Measurements from ENCODE around the gene ADGRV1.
"Not testable (repeated sequence)": the region's sequence is repeated elsewhere in the genome, so short reads cannot be mapped to it uniquely, and the experiment has no call there.

Gene ADGRV1

DNA sequence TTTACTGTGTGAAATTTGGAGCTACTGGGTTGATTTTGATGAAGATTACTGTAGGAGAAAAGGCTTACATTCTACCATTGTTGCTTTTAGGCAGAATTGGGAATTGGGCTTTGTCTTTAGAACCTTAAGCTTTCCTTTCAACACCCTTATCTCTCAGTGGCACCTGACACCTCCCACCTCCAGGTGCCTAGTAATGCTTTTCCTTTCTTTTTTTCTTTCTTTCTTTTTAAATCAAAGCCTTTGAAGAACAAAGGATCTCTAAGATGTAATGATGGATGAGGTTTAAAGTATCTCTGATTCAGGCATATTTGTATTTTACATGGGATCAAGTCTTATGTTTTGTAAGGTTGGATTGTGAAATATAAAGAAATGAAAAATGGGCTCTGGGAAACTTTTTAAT, 2.9 kb upstream of the ADGRV1 start:
- in situ Hi-C loops (cut with HindIII; ENCODE audit: low pct_unique_long_range_greater_than_20kb, low sequenced_read_pairs) = no loop called here
- no peak for DNase-seq (ENCODE audit: low read depth in 1 of 2, low spot score in 1 of 2)
- no peak for TF ChIP-seq JUND (IDR thresholded peaks at IDR 0.05; ENCODE audit: low read depth)

DNA sequence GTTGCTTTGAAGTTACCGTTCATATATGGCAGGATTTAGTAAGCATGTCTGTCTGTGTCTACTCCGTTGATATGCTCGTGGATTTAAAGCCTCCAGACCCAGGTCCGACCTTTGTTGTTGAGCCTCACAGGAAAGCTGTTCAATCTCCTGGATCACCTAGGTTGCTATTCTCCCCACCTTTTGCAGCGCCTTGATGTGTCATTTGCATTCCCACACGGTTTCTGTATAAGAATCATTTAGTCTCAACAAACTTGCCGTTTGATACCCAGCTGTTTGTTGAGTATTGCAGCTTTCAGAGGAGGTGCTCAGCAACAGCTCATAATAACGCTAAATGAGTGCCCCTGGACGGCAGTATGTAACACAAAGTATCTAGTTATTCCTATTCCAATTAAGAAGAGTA, 1.2 kb upstream of the ADGRV1 start:
- in situ Hi-C loops (cut with HindIII; ENCODE audit: low pct_unique_long_range_greater_than_20kb, low sequenced_read_pairs) = no loop called here
- DNase-seq (ENCODE audit: low read depth in 1 of 2, low spot score in 1 of 2) = no peak
- no peak for TF ChIP-seq JUND (IDR thresholded peaks at IDR 0.05; ENCODE audit: low read depth)

- no peak for DNase-seq (ENCODE audit: low read depth in 1 of 2, low spot score in 1 of 2)
- no peak for TF ChIP-seq JUND (IDR thresholded peaks at IDR 0.05; ENCODE audit: low read depth)
- in situ Hi-C loops (cut with HindIII; ENCODE audit: low pct_unique_long_range_greater_than_20kb, low sequenced_read_pairs) = no loop called here
These were observed 726 bp upstream of the ADGRV1 start for GRCh38 chr5:90557871-90558270.

- no peak for TF ChIP-seq JUND (IDR thresholded peaks at IDR 0.05; ENCODE audit: low read depth)
- in situ Hi-C loops (cut with HindIII; ENCODE audit: low pct_unique_long_range_greater_than_20kb, low sequenced_read_pairs) = no loop called here
- no peak for DNase-seq (ENCODE audit: low read depth in 1 of 2, low spot score in 1 of 2)
These were observed 2.2 kb downstream of the ADGRV1 start for GRCh38 chr5:90560771-90561170.

GRCh38 chr5:90561766-90562165, 3.2 kb downstream of the ADGRV1 start:
- no peak for DNase-seq (ENCODE audit: low read depth in 1 of 2, low spot score in 1 of 2)
- in situ Hi-C loops (cut with HindIII; ENCODE audit: low pct_unique_long_range_greater_than_20kb, low sequenced_read_pairs) = no loop called here
- TF ChIP-seq JUND (IDR thresholded peaks at IDR 0.05; ENCODE audit: low read depth) = no peak

DNA sequence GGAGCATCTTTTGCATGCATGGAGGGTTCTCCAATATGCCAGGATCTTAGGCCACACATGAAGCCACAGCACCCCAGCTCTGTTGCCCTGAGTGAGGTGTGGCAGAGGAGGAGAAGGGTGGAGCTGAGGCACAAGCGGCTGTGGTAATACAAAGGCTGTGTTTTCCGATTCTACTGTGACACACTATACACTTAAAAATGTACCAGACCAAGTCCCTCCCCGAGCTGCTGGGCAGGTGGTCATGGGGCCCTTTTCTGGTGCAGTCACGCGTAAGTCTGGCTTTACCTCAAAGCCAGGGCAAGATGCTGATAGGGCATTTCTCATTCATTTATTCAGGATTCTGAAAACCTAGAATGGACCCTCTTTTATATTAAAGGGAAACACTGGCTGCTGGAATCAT, 3.7 kb downstream of the ADGRV1 start:
- in situ Hi-C loops (cut with HindIII; ENCODE audit: low pct_unique_long_range_greater_than_20kb, low sequenced_read_pairs) = no loop called here
- DNase-seq (ENCODE audit: low read depth in 1 of 2, low spot score in 1 of 2) = no peak

DNA sequence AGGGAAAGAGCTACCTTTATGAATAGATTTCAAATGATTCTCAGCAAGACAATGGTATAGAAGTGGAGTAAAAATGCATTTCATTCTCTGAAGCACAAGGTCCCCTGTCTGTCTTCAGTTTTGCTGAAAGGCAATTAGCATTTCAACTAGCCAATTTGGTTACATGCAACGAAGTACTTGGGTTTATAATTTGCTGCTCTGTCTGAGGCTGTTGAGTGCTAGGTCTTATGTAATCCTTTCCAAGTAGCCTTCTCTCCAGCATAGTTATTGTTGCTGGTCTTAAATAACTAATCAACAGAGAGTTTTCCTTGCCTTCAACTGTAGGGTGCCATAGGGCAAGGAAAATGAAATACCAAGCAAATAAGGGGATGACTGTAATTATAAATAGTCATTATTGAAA, 4.5 kb downstream of the ADGRV1 start:
- in situ Hi-C loops (cut with HindIII; ENCODE audit: low pct_unique_long_range_greater_than_20kb, low sequenced_read_pairs) = no loop called here

More for the DNA sequence above, 3.7 kb downstream of the ADGRV1 start:
- no peak for TF ChIP-seq JUND (IDR thresholded peaks at IDR 0.05; ENCODE audit: low read depth)

DNA sequence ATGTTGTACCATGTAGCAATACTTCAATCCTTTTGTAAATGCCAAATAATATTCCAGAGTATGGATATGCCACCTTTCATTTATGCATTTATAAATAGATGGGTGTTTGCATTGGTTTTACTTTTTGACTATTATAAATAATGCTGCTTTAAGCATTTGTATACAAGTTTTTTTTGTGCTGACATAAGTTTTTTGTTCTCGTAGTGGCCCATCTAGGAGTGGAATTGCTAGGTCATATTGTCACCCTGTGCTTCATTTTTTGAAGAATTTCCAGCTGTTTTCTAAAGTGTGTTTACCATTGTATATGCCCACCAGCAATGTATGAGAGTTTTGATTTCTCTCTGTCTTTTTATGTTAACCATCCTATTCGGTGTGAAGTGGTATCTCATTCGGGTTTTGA, 6.9 kb downstream of the ADGRV1 start:
- TF ChIP-seq JUND (IDR thresholded peaks at IDR 0.05; ENCODE audit: low read depth) = no peak
- in situ Hi-C loops (cut with HindIII; ENCODE audit: low pct_unique_long_range_greater_than_20kb, low sequenced_read_pairs) = no loop called here
- no peak for DNase-seq (ENCODE audit: low read depth in 1 of 2, low spot score in 1 of 2)

More for the DNA sequence above, 4.5 kb downstream of the ADGRV1 start:
- TF ChIP-seq JUND (IDR thresholded peaks at IDR 0.05; ENCODE audit: low read depth) = no peak
- DNase-seq (ENCODE audit: low read depth in 1 of 2, low spot score in 1 of 2) = no peak

GRCh38 chr5:90569084-90569483, 10.5 kb downstream of the ADGRV1 start:
- in situ Hi-C loops (cut with HindIII; ENCODE audit: low pct_unique_long_range_greater_than_20kb, low sequenced_read_pairs) = no loop called here
- DNase-seq (ENCODE audit: low read depth in 1 of 2, low spot score in 1 of 2) = no peak
- TF ChIP-seq JUND (IDR thresholded peaks at IDR 0.05; ENCODE audit: low read depth) = no peak

DNA sequence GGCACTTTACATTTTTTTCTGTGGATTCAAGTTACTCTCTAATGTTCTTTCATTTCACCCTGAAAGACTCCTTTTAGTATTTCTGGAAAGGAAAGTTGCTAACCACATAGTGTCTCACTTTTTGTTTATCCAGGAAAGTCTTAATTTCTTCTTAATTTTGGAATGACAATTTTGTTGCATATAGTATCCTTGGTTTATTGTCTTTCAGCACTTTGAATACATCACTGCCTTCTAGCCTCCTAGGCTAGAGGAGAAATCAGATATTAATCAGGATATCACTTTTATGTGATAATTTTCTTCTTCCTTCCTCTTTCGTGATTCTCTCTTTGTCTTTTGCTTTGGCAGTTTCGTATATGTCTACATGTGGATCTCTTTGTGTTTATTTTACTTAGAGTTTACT, 11.4 kb downstream of the ADGRV1 start:
- in situ Hi-C loops (cut with HindIII; ENCODE audit: low pct_unique_long_range_greater_than_20kb, low sequenced_read_pairs) = no loop called here
- TF ChIP-seq JUND (IDR thresholded peaks at IDR 0.05; ENCODE audit: low read depth) = no peak
- DNase-seq (ENCODE audit: low read depth in 1 of 2, low spot score in 1 of 2) = no peak

- DNase-seq (ENCODE audit: low read depth in 1 of 2, low spot score in 1 of 2) = no peak
- in situ Hi-C loops (cut with HindIII; ENCODE audit: low pct_unique_long_range_greater_than_20kb, low sequenced_read_pairs) = no loop called here
- no peak for TF ChIP-seq JUND (IDR thresholded peaks at IDR 0.05; ENCODE audit: low read depth)
These were observed 12.7 kb downstream of the ADGRV1 start for GRCh38 chr5:90571147-90571773.

GRCh38 chr5:90575712-90576111, 17.1 kb downstream of the ADGRV1 start:
- DNase-seq (ENCODE audit: low read depth in 1 of 2, low spot score in 1 of 2) = no peak
- no peak for TF ChIP-seq JUND (IDR thresholded peaks at IDR 0.05; ENCODE audit: low read depth)
- in situ Hi-C loops (cut with HindIII; ENCODE audit: low pct_unique_long_range_greater_than_20kb, low sequenced_read_pairs) = no loop called here

- DNase-seq (ENCODE audit: low read depth in 1 of 2, low spot score in 1 of 2) = not testable (repeated sequence)
These were observed 18.0 kb downstream of the ADGRV1 start for GRCh38 chr5:90576566-90576965.

GRCh38 chr5:90579905-90580304, 21.3 kb downstream of the ADGRV1 start:
- DNase-seq (ENCODE audit: low read depth in 1 of 2, low spot score in 1 of 2); in situ Hi-C loops (cut with HindIII; ENCODE audit: low pct_unique_long_range_greater_than_20kb, low sequenced_read_pairs): not testable (repeated sequence)

More at GRCh38 chr5:90576566-90576965, 18.0 kb downstream of the ADGRV1 start:
- in situ Hi-C loops (cut with HindIII; ENCODE audit: low pct_unique_long_range_greater_than_20kb, low sequenced_read_pairs) = not testable (repeated sequence)
